ENCODE results near the gene BMP7. TPM values are rescaled to one million over a fixed set of nuclear protein-coding genes. Genes with fewer than 3 reads are reported as not detected.
"Not testable (repeated sequence)": the region's sequence is repeated elsewhere in the genome, so short reads cannot be mapped to it uniquely, and the experiment has no call there.

The BMP7 gene
- total RNA-seq, 2 experiments from 2014 or later: not detected

DNA sequence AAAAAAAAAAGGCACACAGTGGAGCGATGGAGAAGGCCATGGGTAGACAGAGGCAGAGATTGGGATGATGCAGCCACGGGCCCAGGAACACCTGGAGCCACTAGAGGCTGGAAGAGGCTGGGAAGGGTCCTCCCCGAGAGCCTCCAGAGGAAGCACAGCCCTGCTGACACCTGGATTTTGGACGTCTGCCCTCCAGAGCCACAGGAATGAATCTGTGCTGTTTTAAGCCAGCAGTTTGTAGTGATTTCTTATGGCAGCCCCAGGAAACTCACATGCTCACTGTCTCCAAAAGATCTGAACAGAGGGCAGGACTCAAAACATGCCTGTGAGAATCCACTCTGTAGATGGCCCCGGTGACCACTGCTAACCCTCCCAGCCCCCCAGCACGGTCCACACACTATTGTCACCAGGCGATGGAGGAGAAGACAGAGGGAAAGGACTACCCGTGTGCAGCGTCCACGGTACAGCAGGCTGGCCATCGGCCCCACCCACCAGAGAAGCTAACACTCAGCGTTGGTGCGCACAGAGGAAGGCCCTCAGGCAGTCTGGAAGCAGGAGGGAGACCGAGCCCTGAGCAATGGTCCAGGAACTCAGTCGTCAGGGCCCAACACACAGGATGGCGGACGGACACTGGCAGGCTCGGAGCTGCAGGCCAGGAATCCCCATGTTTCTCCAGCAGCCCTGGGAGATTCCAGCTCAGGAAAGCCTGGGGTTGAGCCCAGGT is 99.7 kb downstream of the BMP7 start:
- Mint-ChIP-seq H3K27ac (no peak overlapping the region), H3K36me3 (no peaks in the 10 kb centered on the region), H3K27me3 (peaks cover 1% of the 10 kb centered on the region), H3K9me3 (no peaks in the 10 kb centered on the region), H3K4me1 (ENCODE audit: low read depth) (no peaks in the 10 kb centered on the region), H3K4me3 (no peak overlapping the region)
- CTCF ChIA-PET: no interaction called here
- POLR2A ChIA-PET: no interaction called here
- intact Hi-C loops (cut with micrococcal nuclease): no loop called here
- DNase-seq: no peak

DNA sequence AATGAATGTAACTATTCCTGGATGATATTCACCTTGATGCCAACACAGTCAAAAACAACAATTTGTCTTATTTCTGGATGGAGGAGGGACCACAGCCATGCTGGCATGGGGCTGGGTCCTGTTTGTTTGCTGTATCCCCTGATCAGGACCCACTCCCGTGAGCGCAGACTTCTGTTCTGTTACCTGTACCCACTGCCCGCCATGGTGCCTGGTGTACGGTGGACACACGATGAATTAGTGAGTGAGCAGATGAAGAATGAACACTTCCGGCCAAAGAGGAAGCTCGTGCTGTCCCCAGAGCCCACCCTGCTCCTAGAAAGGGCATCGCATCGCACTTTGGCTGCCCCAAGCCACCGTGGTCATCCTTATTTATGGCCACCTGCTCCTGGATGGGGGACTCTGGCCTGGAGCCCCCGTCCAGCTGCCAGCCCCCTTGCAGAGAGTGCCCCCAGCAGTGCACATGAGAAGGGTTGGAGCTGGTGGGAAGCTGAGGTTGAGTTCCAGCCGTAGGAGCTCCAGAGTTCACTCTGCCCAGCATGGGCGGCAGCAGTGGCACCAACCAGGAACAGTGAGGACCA is 100.9 kb downstream of the BMP7 start:
- H3K9me3 Mint-ChIP-seq: no peaks in the 10 kb centered on the region
- no peaks in the 10 kb centered on the region for H3K36me3 Mint-ChIP-seq
- H3K27ac Mint-ChIP-seq: no peak overlapping the region
- POLR2A ChIA-PET: no interaction called here
- intact Hi-C loops (cut with micrococcal nuclease): no loop called here
- DNase-seq: no peak
- H3K4me1 Mint-ChIP-seq (ENCODE audit: low read depth): no peaks in the 10 kb centered on the region
- peaks cover 1% of the 10 kb centered on the region for H3K27me3 Mint-ChIP-seq
- CTCF ChIA-PET: no interaction called here
- no peak overlapping the region for H3K4me3 Mint-ChIP-seq

DNA sequence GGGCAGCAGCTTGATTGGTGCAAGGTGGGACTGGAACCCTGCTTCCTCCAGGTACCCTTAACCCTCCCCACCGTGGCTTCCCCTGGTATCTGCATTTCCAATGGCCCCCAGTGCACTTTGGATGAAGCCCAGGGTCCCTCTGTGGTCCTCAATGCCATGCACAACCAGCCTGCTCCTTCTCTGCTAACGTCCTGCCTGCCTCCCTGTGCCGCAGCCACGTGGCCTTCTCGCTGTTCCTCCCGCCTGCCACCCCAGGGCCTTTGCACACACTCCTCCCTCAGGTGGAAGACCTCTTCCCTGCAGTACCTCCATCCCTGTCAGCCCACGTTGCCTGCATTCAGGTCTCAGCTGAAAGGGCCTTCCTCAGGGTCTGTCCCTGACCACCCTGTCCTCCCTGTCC is 101.6 kb downstream of the BMP7 start:
- peaks cover 1% of the 10 kb centered on the region for H3K27me3 Mint-ChIP-seq
- no peak overlapping the region for H3K27ac Mint-ChIP-seq
- no peaks in the 10 kb centered on the region for H3K9me3 Mint-ChIP-seq
- no peak for DNase-seq
- ChIA-PET POLR2A (no interaction called here), CTCF (no interaction called here)
- intact Hi-C loops (cut with micrococcal nuclease): no loop called here
- no peak overlapping the region for H3K4me3 Mint-ChIP-seq
- H3K4me1 Mint-ChIP-seq (ENCODE audit: low read depth): no peaks in the 10 kb centered on the region
- H3K36me3 Mint-ChIP-seq: no peaks in the 10 kb centered on the region

- H3K4me3 Mint-ChIP-seq: no peak overlapping the region
- ChIA-PET CTCF (no interaction called here), POLR2A (no interaction called here)
- intact Hi-C loops (cut with micrococcal nuclease): no loop called here
- no peaks in the 10 kb centered on the region for H3K4me1 Mint-ChIP-seq (ENCODE audit: low read depth)
- no peak for DNase-seq
- H3K27me3 Mint-ChIP-seq: peaks cover 1% of the 10 kb centered on the region
- H3K9me3 Mint-ChIP-seq: no peaks in the 10 kb centered on the region
- H3K36me3 Mint-ChIP-seq: no peaks in the 10 kb centered on the region
- no peak overlapping the region for H3K27ac Mint-ChIP-seq
Observed at GRCh38 chr20:57163041-57163440, 103.4 kb downstream of the BMP7 start.

DNA sequence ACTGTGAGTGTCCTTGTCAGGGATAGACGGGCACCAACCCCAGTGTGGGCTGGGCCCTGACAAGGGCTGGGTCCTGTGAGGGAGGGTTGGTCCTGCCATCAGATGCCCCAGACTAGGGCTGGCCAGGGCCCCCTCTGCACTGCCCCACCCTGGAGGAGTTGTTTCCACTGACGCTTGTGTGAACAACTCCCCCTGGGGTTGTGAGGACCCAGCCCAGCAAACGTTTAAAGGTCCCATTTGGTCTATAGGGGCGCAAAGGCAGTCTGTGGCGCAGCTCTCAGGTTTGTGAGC is 104.1 kb downstream of the BMP7 start:
- intact Hi-C loops (cut with micrococcal nuclease): no loop called here
- POLR2A ChIA-PET: no interaction called here
- no peak for DNase-seq
- CTCF ChIA-PET: no interaction called here
- Mint-ChIP-seq H3K36me3 (no peaks in the 10 kb centered on the region), H3K4me1 (ENCODE audit: low read depth) (no peaks in the 10 kb centered on the region), H3K4me3 (no peak overlapping the region), H3K27me3 (peaks cover 1% of the 10 kb centered on the region), H3K9me3 (no peaks in the 10 kb centered on the region), H3K27ac (no peak overlapping the region)

DNA sequence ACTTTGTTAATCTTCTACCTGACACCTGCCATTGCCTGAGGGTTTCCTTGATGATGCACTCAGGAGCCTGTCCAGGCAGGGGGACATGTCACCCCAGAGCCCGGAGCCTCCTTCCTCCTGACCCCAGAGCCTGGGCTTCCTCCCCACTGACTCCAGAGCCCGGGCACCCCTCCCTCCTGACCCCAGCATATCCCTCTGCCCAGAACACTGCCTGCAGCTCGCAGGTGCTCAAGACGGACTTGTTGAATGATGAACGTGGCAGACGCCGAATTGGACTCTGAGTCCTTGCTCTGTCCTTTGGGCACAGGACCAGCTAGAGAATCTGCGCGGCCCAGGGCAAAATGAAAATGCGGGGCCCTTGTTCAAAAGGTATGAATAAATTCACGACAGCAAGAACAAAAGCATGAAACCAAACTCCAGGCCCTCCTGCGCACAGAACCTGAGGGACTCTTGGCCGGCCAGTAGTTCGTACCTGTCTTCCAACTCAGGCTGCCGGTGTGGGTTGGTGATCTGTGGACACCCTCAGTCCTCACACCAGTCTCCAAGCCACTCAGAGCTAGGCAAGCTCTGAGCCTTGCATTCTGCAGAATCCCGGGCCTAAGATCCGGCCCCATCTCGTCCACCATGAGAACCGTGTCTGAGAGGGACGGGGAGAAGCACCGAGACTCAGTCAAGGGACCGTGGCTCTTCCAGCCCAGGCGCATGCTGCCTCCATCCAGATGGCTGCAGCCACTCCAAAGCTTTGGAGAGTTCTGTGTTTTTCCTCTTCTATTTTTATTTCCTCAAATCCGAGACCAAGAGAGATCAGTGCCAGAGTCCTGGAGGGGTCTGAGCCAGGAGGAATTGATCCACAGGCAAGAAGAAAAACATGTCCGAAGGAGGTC is 104.7 kb downstream of the BMP7 start:
- Mint-ChIP-seq H3K27ac (no peak overlapping the region), H3K9me3 (no peaks in the 10 kb centered on the region), H3K4me1 (ENCODE audit: low read depth) (no peaks in the 10 kb centered on the region), H3K36me3 (no peaks in the 10 kb centered on the region), H3K4me3 (no peak overlapping the region), H3K27me3 (no peaks in the 10 kb centered on the region)
- ChIA-PET POLR2A (no interaction called here), CTCF (no interaction called here)
- no peak for DNase-seq
- intact Hi-C loops (cut with micrococcal nuclease): no loop called here

- Mint-ChIP-seq H3K9me3 (no peaks in the 10 kb centered on the region), H3K27ac (no peak overlapping the region), H3K4me3 (no peak overlapping the region), H3K27me3 (no peaks in the 10 kb centered on the region), H3K36me3 (no peaks in the 10 kb centered on the region), H3K4me1 (ENCODE audit: low read depth) (no peaks in the 10 kb centered on the region)
- DNase-seq: no peak
- intact Hi-C loops (cut with micrococcal nuclease): no loop called here
- POLR2A ChIA-PET: no interaction called here
- CTCF ChIA-PET: no interaction called here
Observed at GRCh38 chr20:57160985-57161384, 105.5 kb downstream of the BMP7 start.

GRCh38 chr20:57159945-57160610 is 106.4 kb downstream of the BMP7 start:
- intact Hi-C loops (cut with micrococcal nuclease): no loop called here

DNA sequence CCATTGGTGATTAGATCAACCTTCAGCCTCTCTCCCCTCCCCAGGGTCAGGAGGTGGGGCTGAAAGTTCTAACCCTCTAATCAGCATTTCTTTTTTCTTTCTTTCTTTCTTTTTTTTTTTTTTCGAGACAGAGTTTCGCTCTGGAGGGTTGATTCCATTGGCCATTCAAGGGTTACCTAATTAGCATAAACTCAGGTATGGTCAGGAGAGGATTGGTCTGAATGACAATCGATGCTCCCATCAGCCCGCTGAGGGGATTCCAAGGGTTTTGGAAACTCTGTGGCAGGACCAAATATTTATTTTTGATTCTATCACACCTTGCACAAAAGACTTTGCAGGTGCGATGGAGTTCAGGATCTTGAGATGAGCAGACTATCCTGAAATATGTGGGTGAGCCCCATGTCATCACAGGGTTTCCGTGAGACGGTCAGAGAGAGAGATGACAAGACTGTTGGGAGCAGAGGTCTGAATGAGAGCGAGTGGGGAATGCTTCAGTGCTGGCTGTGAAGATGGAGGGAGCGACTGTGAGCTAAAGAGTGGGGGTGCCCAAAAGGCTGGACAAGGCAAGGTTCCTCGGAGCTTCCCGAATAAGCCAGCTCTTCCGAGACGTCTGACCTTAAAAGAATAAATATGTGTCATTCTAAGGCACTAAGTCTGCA is 107.1 kb downstream of the BMP7 start:
- ChIA-PET POLR2A (no interaction called here), CTCF (no interaction called here)
- no peak overlapping the region for H3K4me3 Mint-ChIP-seq
- intact Hi-C loops (cut with micrococcal nuclease): no loop called here
- no peak for DNase-seq
- H3K36me3 Mint-ChIP-seq: no peaks in the 10 kb centered on the region
- H3K4me1 Mint-ChIP-seq (ENCODE audit: low read depth): no peaks in the 10 kb centered on the region
- no peak overlapping the region for H3K27ac Mint-ChIP-seq
- H3K9me3 Mint-ChIP-seq: no peaks in the 10 kb centered on the region
- no peaks in the 10 kb centered on the region for H3K27me3 Mint-ChIP-seq

More at GRCh38 chr20:57159945-57160610, 106.4 kb downstream of the BMP7 start:
- CTCF ChIA-PET: no interaction called here
- POLR2A ChIA-PET: no interaction called here
- H3K4me3 Mint-ChIP-seq: no peak overlapping the region
- no peaks in the 10 kb centered on the region for H3K27me3 Mint-ChIP-seq
- H3K4me1 Mint-ChIP-seq (ENCODE audit: low read depth): no peaks in the 10 kb centered on the region
- no peaks in the 10 kb centered on the region for H3K36me3 Mint-ChIP-seq
- DNase-seq: no peak
- no peak overlapping the region for H3K27ac Mint-ChIP-seq
- H3K9me3 Mint-ChIP-seq: no peaks in the 10 kb centered on the region

- DNase-seq: no peak
- H3K4me1 Mint-ChIP-seq (ENCODE audit: low read depth): no peaks in the 10 kb centered on the region
- H3K9me3 Mint-ChIP-seq: no peaks in the 10 kb centered on the region
- intact Hi-C loops (cut with micrococcal nuclease): no loop called here
- POLR2A ChIA-PET: no interaction called here
- H3K36me3 Mint-ChIP-seq: no peaks in the 10 kb centered on the region
- H3K27me3 Mint-ChIP-seq: no peaks in the 10 kb centered on the region
- H3K4me3 Mint-ChIP-seq: no peak overlapping the region
- CTCF ChIA-PET: no interaction called here
- H3K27ac Mint-ChIP-seq: no peak overlapping the region
Observed at GRCh38 chr20:57158474-57158873, 108.0 kb downstream of the BMP7 start.

DNA sequence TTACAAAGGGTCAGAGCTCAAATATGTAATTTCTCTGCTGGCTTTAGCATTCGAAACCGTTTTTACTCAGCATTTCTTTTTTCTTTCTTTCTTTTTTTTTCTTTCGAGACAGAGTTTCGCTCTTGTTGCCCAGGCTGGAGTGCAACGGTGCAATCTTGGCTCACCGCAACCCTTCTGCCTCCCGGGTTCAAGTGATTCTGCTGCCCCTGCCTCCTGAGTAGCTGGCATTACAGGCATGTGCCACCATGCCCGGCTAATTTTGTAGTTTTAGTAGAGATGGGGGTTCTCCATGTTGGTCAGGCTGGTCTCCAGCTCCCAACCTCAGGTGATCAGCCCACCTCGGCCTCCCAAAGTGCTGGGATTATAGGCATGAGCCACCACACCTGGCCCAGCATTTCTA is 108.7 kb downstream of the BMP7 start:
- H3K27ac Mint-ChIP-seq; H3K9me3 Mint-ChIP-seq; H3K27me3 Mint-ChIP-seq; intact Hi-C loops (cut with micrococcal nuclease); H3K4me3 Mint-ChIP-seq; H3K36me3 Mint-ChIP-seq; H3K4me1 Mint-ChIP-seq (ENCODE audit: low read depth); DNase-seq; POLR2A ChIA-PET; CTCF ChIA-PET: not testable (repeated sequence)

DNA sequence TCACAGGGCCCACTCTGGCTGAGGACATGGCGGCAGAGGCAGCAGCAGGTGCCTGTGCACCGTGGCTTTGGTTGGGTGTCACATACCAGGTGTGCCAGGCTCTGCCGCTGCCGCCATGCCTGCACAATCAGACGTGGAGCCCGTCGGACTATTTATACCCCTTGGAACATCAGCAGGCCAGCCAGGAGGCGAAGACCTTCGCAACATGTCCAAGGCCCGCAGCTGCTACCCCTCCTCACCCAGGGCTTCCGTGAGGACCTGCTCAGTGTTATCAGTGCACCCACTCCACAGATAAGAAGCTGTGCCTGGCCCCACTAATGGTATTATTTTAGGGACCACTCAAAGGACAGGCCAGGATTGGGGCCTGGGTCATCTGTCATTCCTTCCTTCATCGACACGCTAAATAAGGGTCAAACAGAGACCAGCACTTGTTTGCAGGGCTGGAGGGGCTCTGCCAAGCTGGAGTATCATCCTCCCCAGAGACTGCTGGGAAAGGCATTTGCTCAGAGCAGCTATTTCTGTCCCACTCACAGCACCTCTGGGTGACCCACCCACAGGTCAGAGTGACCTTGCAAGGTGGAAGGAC is 109.2 kb downstream of the BMP7 start:
- DNase-seq: no peak
- Mint-ChIP-seq H3K27me3 (no peaks in the 10 kb centered on the region), H3K27ac (no peak overlapping the region), H3K4me1 (ENCODE audit: low read depth) (no peaks in the 10 kb centered on the region), H3K9me3 (no peaks in the 10 kb centered on the region), H3K4me3 (no peak overlapping the region), H3K36me3 (no peaks in the 10 kb centered on the region)
- intact Hi-C loops (cut with micrococcal nuclease): no loop called here
- ChIA-PET CTCF (no interaction called here), POLR2A (no interaction called here)
